Sciatic nerve (tissue), 2 donors: ENCODE measurements around the gene PIP5K1C. TPM values are rescaled to one million over a fixed set of nuclear protein-coding genes. Genes with fewer than 3 reads are reported as not detected.

Experiments
- ATAC-seq: fragments of 200-7000 bp; cut with Tn5 transposase; one replicate; pipeline ENCODE4 v1.9.1; 2020; ENCODE audit warnings: mild to moderate bottlenecking, moderate library complexity
- DNase-seq: peaks from one replicate; pipeline ENCODE4 v3.0.0-alpha.2; 2020; ENCODE audit warnings: low spot score
- intact Hi-C: fragments of 100-400 bp; cut with DNase I; formaldehyde crosslinking; loops from one replicate; pipeline ENCODE4 v1.14.2; 2022
- total RNA-seq: library from RNA; stranded (reverse); fragmentation: NEBNext Ultra II Directional; extraction: Animal tissue kit (Norgen Biotek cat#: 25700); gene quantifications from one replicate; pipeline ENCODE4 v1.2.1, GENCODE V29; 2021
- donor health status: DM: no; HTN: no; CAD: no.
- donor health status: DM: no; HTN: no; CAD: no.

PIP5K1C gene
- total RNA-seq, 1 donor from 2014 or later, result 46.9 TPM

GRCh38 chr19:3608079-3608641, 92.1 kb downstream of the PIP5K1C start:
- intact Hi-C loops, result no loop called here
- DNase-seq (no peak), ATAC-seq (no peak)

GRCh38 chr19:3607303-3608078, 92.8 kb downstream of the PIP5K1C start:
- DNase-seq, result no peak

GRCh38 chr19:3606690-3607289, 93.5 kb downstream of the PIP5K1C start, which contains the start of gene TBXA2R:
Gene TBXA2R, minus strand, starts transcription at chr19:3606875. Its CDS starts 6,241 bp downstream, at chr19:3600634.
- ATAC-seq, result peak; percentile 74
- intact Hi-C loops, result no loop called here
- peak; percentile 92 for DNase-seq

More at GRCh38 chr19:3607303-3608078, 92.8 kb downstream of the PIP5K1C start:
- peak; percentile 24 for ATAC-seq
- intact Hi-C loops, result no loop called here

- ATAC-seq, result no peak
- intact Hi-C loops, result no loop called here
- DNase-seq, result no peak
These were observed 94.0 kb downstream of the PIP5K1C start for GRCh38 chr19:3606174-3606689.

- DNase-seq (no peak), ATAC-seq (no peak)
- intact Hi-C loops, result no loop called here
These were observed 94.5 kb downstream of the PIP5K1C start for GRCh38 chr19:3605770-3606169.

- intact Hi-C loops, result no loop called here
- ATAC-seq (no peak), DNase-seq (no peak)
These were observed 94.9 kb downstream of the PIP5K1C start for GRCh38 chr19:3605361-3605760.

GRCh38 chr19:3604987-3605343, 95.3 kb downstream of the PIP5K1C start:
- intact Hi-C loops, result no loop called here
- no peak for DNase-seq
- ATAC-seq, result no peak

- no peak for ATAC-seq
- no peak for DNase-seq
- intact Hi-C loops, result no loop called here
These were observed 95.9 kb downstream of the PIP5K1C start for GRCh38 chr19:3604227-3604986.

- ATAC-seq (peak; percentile 10), DNase-seq (no peak)
- intact Hi-C loops, result no loop called here
These were observed 97.0 kb downstream of the PIP5K1C start for GRCh38 chr19:3603121-3603811.

- no peak for ATAC-seq
- no peak for DNase-seq
- intact Hi-C loops, result no loop called here
These were observed 99.2 kb downstream of the PIP5K1C start for GRCh38 chr19:3601021-3601420.

- ATAC-seq (no peak), DNase-seq (no peak)
These were observed 100.5 kb downstream of the PIP5K1C start for GRCh38 chr19:3599776-3600187.

GRCh38 chr19:3595521-3596061, 104.7 kb downstream of the PIP5K1C start:
- DNase-seq, result no peak
- no peak for ATAC-seq
- intact Hi-C loops, result no loop called here

More at GRCh38 chr19:3599776-3600187, 100.5 kb downstream of the PIP5K1C start:
- intact Hi-C loops, result no loop called here

- ATAC-seq, result no peak
- intact Hi-C loops, result no loop called here
These were observed 107.1 kb downstream of the PIP5K1C start for GRCh38 chr19:3593156-3593555.

GRCh38 chr19:3591876-3592613, 108.2 kb downstream of the PIP5K1C start:
- ATAC-seq (no peak), DNase-seq (no peak)
- intact Hi-C loops, result no loop called here

More at GRCh38 chr19:3593156-3593555, 107.1 kb downstream of the PIP5K1C start:
- DNase-seq, result no peak

- DNase-seq (no peak), ATAC-seq (no peak)
- intact Hi-C loops, result no loop called here
These were observed 109.1 kb downstream of the PIP5K1C start for GRCh38 chr19:3590991-3591659.

- no peak for ATAC-seq
- DNase-seq, result no peak
- intact Hi-C loops, result no loop called here
These were observed 110.3 kb downstream of the PIP5K1C start for GRCh38 chr19:3589949-3590348.

- intact Hi-C loops, result no loop called here
- DNase-seq, result no peak
- ATAC-seq, result no peak
These were observed 110.8 kb downstream of the PIP5K1C start for GRCh38 chr19:3589439-3589838.
